Measurements from ENCODE around the gene MN1. TPM values are rescaled to one million over a fixed set of nuclear protein-coding genes. Genes with fewer than 3 reads are reported as not detected.
A peak's percentile ranks its signal among the peaks of the same experiment; 100 is the strongest.

MN1 gene
- total and polyA plus RNA-seq, 2 donors, result 0.47 to 1.4 TPM

DNA sequence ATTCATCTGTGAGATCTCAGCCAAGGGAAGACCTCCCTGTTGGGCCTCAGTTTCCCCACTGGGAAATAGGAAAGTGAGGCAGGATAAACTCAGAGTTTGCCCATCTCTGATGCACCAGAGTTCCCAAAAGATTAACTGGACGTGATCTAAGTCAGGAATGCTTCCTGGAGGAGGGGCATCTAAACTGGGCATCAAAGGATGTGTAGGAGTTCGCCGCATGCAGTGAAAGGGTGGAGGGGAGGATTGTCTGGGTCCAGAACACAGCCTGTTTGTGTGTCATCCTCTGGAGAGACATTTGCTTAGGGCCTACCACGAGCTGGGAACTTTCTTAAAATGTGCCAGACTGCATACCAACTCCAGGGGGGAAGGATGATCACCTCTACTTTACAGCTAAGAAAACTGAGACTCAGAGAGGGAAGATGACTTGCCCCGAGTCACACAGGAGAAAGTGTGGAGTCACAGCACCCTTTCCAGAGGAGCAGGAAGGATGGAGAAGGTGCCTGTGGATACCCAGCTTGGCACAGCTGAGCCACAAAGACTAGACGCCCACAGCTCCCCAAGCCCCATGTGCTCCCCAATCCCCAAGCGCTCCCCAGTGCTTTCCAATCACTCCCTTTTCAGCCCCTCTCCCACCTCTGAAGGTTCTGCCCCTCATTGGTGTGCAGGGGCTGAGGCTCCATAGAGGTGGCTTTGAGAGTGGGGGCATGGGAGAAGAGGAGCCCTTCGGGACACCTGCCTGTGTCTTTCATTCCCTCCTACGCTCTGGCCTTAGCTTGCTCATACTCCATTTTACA lies 50.1 kb downstream of the MN1 start:
- H3K4me1 ChIP-seq (ENCODE audit: control insufficient read depth in 2 of 2, insufficient read depth in 2 of 2, low read length in 2 of 2), result peaks cover 0 to 30% of the 10 kb centered on the region in 2 donors
- no peak overlapping the region for H3K4me3 ChIP-seq (ENCODE audit: low read length in 2 of 2)
- no peak for DNase-seq (ENCODE audit: low read depth in 6 of 9, low spot score in 9 of 9)
- no peaks in the 10 kb centered on the region for H3K36me3 ChIP-seq (ENCODE audit: control insufficient read depth in 2 of 2, insufficient read depth in 2 of 2, low read length in 1 of 2)
- H3K9me3 ChIP-seq (ENCODE audit: control insufficient read depth in 2 of 2, insufficient read depth in 1 of 2, low read length in 1 of 2), result no peaks in the 10 kb centered on the region
- H3K27me3 ChIP-seq (ENCODE audit: control insufficient read depth in 2 of 2, insufficient read depth in 1 of 2, low read length in 1 of 2), result no peaks in the 10 kb centered on the region
- WGBS, result 91% methylated on average over 9 of the region's 9 CpGs
- no peak overlapping the region for H3K27ac ChIP-seq (ENCODE audit: low read depth in 1 of 2, low read length in 1 of 2)

DNA sequence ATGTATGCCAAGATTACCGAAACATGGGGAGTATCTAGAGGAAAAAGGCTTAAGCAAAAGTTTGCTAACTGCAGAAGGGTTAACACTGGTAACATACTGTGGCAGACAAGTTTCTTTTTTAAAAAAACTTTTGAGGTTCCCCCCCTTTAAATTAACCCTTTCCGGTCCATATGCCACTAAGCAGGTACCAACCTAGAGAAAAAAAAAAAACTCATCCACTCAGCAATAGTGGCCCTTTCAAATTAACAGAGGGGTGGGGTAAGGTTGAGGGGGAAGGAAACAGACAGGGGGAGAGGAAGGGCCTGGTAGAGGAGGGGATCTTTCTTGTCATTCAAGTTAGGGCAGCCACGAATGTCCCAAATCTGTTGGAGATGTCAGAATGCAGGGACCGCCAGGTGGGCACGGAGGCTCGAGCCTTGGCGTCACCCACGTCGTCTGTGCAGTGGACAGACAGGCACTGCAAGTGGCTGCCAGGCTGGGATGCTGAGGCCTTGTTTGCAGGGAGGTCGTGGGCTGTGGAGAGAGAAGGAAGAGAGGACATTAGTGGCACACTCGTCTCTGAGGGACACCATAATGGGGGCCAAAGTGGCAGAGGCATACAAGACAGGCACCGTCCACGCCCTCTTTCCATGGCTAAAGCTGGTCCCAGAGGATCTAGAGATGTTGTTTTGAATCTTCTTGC lies 50.8 kb downstream of the MN1 start:
- WGBS, result 75% methylated on average over 13 of the region's 13 CpGs
- DNase-seq (ENCODE audit: low read depth in 6 of 9, low spot score in 9 of 9), result no peak
- H3K27me3 ChIP-seq (ENCODE audit: control insufficient read depth in 2 of 2, insufficient read depth in 1 of 2, low read length in 1 of 2), result no peaks in the 10 kb centered on the region
- peaks cover 0 to 28% of the 10 kb centered on the region in 2 donors for H3K4me1 ChIP-seq (ENCODE audit: control insufficient read depth in 2 of 2, insufficient read depth in 2 of 2, low read length in 2 of 2)
- H3K36me3 ChIP-seq (ENCODE audit: control insufficient read depth in 2 of 2, insufficient read depth in 2 of 2, low read length in 1 of 2), result no peaks in the 10 kb centered on the region
- no peak overlapping the region for H3K4me3 ChIP-seq (ENCODE audit: low read length in 2 of 2)
- no peaks in the 10 kb centered on the region for H3K9me3 ChIP-seq (ENCODE audit: control insufficient read depth in 2 of 2, insufficient read depth in 1 of 2, low read length in 1 of 2)
- H3K27ac ChIP-seq (ENCODE audit: low read depth in 1 of 2, low read length in 1 of 2), result no peak overlapping the region

DNA sequence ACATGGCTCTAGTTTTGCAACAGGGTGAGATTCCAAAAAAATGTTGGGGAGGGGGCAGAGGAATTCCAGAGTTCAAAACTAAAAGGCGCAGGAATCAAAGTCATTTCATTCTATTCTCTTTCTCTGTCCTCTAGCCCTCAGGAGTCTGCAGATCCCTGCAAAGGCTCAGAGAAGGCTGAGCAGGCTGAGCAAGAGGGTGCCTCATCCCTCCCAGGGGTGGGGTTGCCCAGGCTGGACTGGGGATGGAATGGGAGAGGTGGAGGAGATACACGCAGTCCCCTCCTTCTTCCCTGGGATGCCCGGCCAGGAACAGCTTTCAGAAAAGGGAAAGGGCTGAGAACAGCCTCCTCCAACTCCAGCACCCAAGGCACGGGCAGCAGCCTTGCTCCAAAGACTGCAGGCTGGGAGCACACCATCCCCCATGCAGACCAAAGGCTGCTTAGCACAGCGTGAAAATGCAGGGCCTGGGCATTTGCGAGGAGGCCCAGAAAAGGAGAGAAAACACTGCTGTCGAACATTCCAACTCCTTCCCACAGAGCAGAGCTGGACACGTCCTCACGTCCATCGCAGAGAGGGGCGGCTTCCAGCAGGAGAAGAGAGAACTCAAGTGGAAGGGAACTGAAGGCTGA lies 51.8 kb downstream of the MN1 start:
- Histone ChIP-seq H3K4me3 (ENCODE audit: low read length in 2 of 2) (no peak overlapping the region), H3K9me3 (ENCODE audit: control insufficient read depth in 2 of 2, insufficient read depth in 1 of 2, low read length in 1 of 2) (no peaks in the 10 kb centered on the region), H3K27ac (ENCODE audit: low read depth in 1 of 2, low read length in 1 of 2) (no peak overlapping the region), H3K36me3 (ENCODE audit: control insufficient read depth in 2 of 2, insufficient read depth in 2 of 2, low read length in 1 of 2) (no peaks in the 10 kb centered on the region), H3K4me1 (ENCODE audit: control insufficient read depth in 2 of 2, insufficient read depth in 2 of 2, low read length in 2 of 2) (peaks cover 0 to 23% of the 10 kb centered on the region in 2 donors), H3K27me3 (ENCODE audit: control insufficient read depth in 2 of 2, insufficient read depth in 1 of 2, low read length in 1 of 2) (no peaks in the 10 kb centered on the region)
- 81% methylated on average over 11 of the region's 11 CpGs for WGBS
- no peak for DNase-seq (ENCODE audit: low read depth in 6 of 9, low spot score in 9 of 9)

DNA sequence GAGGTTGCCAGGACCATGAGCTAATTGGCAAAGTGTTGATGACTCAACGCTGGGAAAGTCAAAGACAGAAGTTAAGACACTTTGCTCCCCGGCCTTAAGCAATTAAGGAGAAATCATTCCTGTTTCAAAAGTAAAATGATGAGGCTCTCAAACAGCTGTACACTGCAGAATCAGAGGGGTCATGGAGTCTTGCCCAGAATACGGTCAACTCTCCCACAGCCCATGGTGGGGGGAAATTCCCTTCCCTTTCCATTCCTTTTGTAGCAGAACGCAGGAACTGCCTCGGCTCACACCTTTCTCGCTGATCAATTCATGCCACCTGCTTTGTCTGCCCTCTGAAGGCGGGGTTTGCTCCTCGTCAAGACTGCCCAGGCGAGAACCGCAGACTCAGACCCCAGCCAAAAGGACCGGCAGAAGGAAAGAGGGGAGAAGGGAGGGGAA lies 52.8 kb downstream of the MN1 start:
- no peaks in the 10 kb centered on the region for H3K27me3 ChIP-seq (ENCODE audit: control insufficient read depth in 2 of 2, insufficient read depth in 1 of 2, low read length in 1 of 2)
- H3K4me1 ChIP-seq (ENCODE audit: control insufficient read depth in 2 of 2, insufficient read depth in 2 of 2, low read length in 2 of 2), result peaks cover 0 to 20% of the 10 kb centered on the region in 2 donors
- H3K9me3 ChIP-seq (ENCODE audit: control insufficient read depth in 2 of 2, insufficient read depth in 1 of 2, low read length in 1 of 2), result no peaks in the 10 kb centered on the region
- H3K27ac ChIP-seq (ENCODE audit: low read depth in 1 of 2, low read length in 1 of 2), result peak overlapping the region in 1 of 2 donors; percentile 26
- H3K4me3 ChIP-seq (ENCODE audit: low read length in 2 of 2), result no peak overlapping the region
- 47% methylated on average over 11 of the region's 11 CpGs for WGBS
- no peaks in the 10 kb centered on the region for H3K36me3 ChIP-seq (ENCODE audit: control insufficient read depth in 2 of 2, insufficient read depth in 2 of 2, low read length in 1 of 2)
- no peak for DNase-seq (ENCODE audit: low read depth in 6 of 9, low spot score in 9 of 9)

DNA sequence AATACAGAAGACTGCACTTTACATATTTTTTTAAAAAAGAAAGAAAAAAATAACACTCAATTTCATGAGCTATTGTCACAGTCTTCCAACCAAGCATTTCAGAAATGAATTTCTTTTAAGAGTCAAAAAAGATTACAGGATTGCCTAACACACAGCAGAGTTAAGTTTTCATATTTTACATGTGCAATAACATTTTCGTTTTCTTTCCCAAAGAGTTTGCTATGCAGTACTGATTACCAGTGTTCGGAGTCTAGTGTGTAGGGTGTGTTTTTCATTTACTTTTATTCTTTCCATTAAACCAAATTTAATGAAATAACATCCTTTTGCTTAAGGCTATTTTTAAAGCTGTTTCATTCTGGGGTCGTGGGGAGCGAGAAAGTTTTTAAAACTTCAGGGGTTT lies 53.2 kb downstream of the MN1 start:
- DNase-seq (ENCODE audit: low read depth in 6 of 9, low spot score in 9 of 9), result no peak
- H3K27me3 ChIP-seq (ENCODE audit: control insufficient read depth in 2 of 2, insufficient read depth in 1 of 2, low read length in 1 of 2), result no peaks in the 10 kb centered on the region
- H3K27ac ChIP-seq (ENCODE audit: low read depth in 1 of 2, low read length in 1 of 2), result peak overlapping the region in 1 of 2 donors; percentile 26
- H3K36me3 ChIP-seq (ENCODE audit: control insufficient read depth in 2 of 2, insufficient read depth in 2 of 2, low read length in 1 of 2), result no peaks in the 10 kb centered on the region
- peaks cover 0 to 18% of the 10 kb centered on the region in 2 donors for H3K4me1 ChIP-seq (ENCODE audit: control insufficient read depth in 2 of 2, insufficient read depth in 2 of 2, low read length in 2 of 2)
- H3K4me3 ChIP-seq (ENCODE audit: low read length in 2 of 2), result no peak overlapping the region
- no peaks in the 10 kb centered on the region for H3K9me3 ChIP-seq (ENCODE audit: control insufficient read depth in 2 of 2, insufficient read depth in 1 of 2, low read length in 1 of 2)
- WGBS, result 83% methylated on average over 4 of the region's 4 CpGs

DNA sequence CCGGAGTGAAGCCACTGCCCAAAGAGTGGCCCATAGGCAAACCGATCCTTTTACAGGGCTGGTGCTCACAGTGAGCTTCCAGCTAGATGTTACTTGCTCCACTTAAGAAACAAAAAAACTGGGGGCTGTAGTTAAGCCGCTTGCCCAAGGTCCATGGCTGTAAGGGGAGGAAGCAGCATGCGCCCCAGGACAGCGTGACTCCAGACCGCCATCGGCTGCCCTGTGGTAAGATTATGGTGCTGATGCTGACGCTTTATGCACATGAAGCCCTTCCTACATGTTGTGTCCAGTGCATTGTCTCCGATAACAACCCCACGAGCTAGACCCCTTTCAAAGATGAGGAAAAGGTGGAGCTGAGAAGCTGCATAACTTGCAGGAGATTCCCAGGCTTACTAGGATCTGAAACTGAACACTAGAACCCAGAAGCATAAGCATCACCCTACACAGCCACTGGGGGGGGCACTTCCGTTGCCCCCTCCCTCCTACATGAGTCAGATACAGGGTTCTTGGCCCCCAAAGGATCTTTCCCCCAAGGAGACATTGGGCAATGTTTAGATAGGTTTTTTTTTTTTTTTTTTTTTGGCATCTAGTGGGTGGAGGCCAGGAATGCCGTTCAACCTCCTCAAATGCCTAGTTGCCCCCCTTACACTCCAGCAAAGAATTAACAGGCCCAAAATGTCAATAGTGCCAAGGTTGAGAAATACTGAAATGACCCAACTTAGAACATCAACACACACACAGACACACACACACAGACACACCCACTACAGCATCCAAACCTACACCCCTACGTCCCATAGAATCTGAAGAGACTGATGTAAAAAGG lies 53.9 kb downstream of the MN1 start:
- H3K27ac ChIP-seq (ENCODE audit: low read depth in 1 of 2, low read length in 1 of 2), result no peak overlapping the region
- 94% methylated on average over 13 of the region's 13 CpGs for WGBS
- H3K4me3 ChIP-seq (ENCODE audit: low read length in 2 of 2), result no peak overlapping the region
- H3K27me3 ChIP-seq (ENCODE audit: control insufficient read depth in 2 of 2, insufficient read depth in 1 of 2, low read length in 1 of 2), result no peaks in the 10 kb centered on the region
- H3K9me3 ChIP-seq (ENCODE audit: control insufficient read depth in 2 of 2, insufficient read depth in 1 of 2, low read length in 1 of 2), result no peaks in the 10 kb centered on the region
- no peak for DNase-seq (ENCODE audit: low read depth in 6 of 9, low spot score in 9 of 9)
- peaks cover 0 to 16% of the 10 kb centered on the region in 2 donors for H3K4me1 ChIP-seq (ENCODE audit: control insufficient read depth in 2 of 2, insufficient read depth in 2 of 2, low read length in 2 of 2)
- no peaks in the 10 kb centered on the region for H3K36me3 ChIP-seq (ENCODE audit: control insufficient read depth in 2 of 2, insufficient read depth in 2 of 2, low read length in 1 of 2)

DNA sequence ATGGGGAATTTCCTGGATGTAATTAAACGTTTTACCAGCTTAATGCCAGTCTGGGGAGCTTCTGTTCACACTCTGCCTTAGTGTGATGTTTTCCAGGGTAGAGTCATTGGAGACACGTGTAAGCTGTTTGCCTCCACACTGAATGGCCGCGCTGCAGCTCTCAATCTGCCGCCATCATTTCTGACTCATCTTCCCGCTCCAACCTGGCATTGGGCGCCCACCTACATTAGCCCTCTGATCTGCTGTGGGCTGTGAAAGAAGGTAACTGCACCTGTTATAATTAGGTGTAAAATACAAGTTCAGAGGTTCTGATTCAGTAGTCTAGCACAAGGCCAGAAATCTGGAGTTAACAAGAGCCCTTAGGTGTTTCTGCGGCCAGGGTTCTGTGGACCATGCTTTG lies 54.6 kb downstream of the MN1 start:
- 96% methylated on average over 8 of the region's 8 CpGs for WGBS
- H3K36me3 ChIP-seq (ENCODE audit: control insufficient read depth in 2 of 2, insufficient read depth in 2 of 2, low read length in 1 of 2), result no peaks in the 10 kb centered on the region
- no peak overlapping the region for H3K27ac ChIP-seq (ENCODE audit: low read depth in 1 of 2, low read length in 1 of 2)
- DNase-seq (ENCODE audit: low read depth in 6 of 9, low spot score in 9 of 9), result no peak
- H3K4me1 ChIP-seq (ENCODE audit: control insufficient read depth in 2 of 2, insufficient read depth in 2 of 2, low read length in 2 of 2), result peaks cover 0 to 16% of the 10 kb centered on the region in 2 donors
- no peaks in the 10 kb centered on the region for H3K9me3 ChIP-seq (ENCODE audit: control insufficient read depth in 2 of 2, insufficient read depth in 1 of 2, low read length in 1 of 2)
- no peaks in the 10 kb centered on the region for H3K27me3 ChIP-seq (ENCODE audit: control insufficient read depth in 2 of 2, insufficient read depth in 1 of 2, low read length in 1 of 2)
- H3K4me3 ChIP-seq (ENCODE audit: low read length in 2 of 2), result no peak overlapping the region

DNA sequence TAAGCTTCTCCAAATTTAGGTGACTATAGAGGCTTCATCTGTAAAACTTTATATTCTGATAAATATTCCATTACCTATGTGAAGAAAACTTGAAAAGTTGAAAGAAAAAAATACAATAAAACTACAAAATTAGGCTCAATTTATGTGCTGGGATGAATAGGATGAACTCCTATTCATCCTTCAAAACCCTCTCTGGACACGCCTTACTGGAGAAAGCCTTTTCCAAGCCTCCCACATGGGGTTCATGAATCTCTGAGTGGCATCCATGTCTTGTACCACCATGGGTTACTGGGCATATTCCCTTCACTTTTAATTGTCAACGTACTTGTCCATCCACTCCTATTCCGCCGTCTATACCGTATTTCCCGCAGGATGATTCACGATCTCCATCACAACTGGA lies 55.7 kb downstream of the MN1 start:
- no peaks in the 10 kb centered on the region for H3K36me3 ChIP-seq (ENCODE audit: control insufficient read depth in 2 of 2, insufficient read depth in 2 of 2, low read length in 1 of 2)
- no peak overlapping the region for H3K4me3 ChIP-seq (ENCODE audit: low read length in 2 of 2)
- no peaks in the 10 kb centered on the region for H3K9me3 ChIP-seq (ENCODE audit: control insufficient read depth in 2 of 2, insufficient read depth in 1 of 2, low read length in 1 of 2)
- no peaks in the 10 kb centered on the region for H3K27me3 ChIP-seq (ENCODE audit: control insufficient read depth in 2 of 2, insufficient read depth in 1 of 2, low read length in 1 of 2)
- H3K4me1 ChIP-seq (ENCODE audit: control insufficient read depth in 2 of 2, insufficient read depth in 2 of 2, low read length in 2 of 2), result peaks cover 0 to 16% of the 10 kb centered on the region in 2 donors
- 98% methylated on average over 7 of the region's 7 CpGs for WGBS
- no peak overlapping the region for H3K27ac ChIP-seq (ENCODE audit: low read depth in 1 of 2, low read length in 1 of 2)
- no peak for DNase-seq (ENCODE audit: low read depth in 6 of 9, low spot score in 9 of 9)

Data from thymus (tissue), 11 donors.